Stomach smooth muscle (tissue), 2 donors: ENCODE measurements around the gene FBRSL1.

Experiments used
- H3K27ac ChIP-seq: one replicate; pipeline ENCODE4 v1.7.0; 2013; ENCODE audit warnings: mild to moderate bottlenecking, low read length, inconsistent platforms
- H3K27me3 ChIP-seq, 2 donors: one replicate each; pipeline ENCODE4 v1.7.0; 2013; ENCODE audit warnings: low read length in 2 of 2; ENCODE audit not compliant: insufficient read depth in 2 of 2, control insufficient read depth in 1 of 2
- H3K36me3 ChIP-seq, 2 donors: one replicate each; pipeline ENCODE4 v1.7.0; 2013; ENCODE audit warnings: low read length in 2 of 2; ENCODE audit not compliant: control insufficient read depth in 2 of 2, insufficient read depth in 2 of 2
- H3K4me1 ChIP-seq: one replicate; pipeline ENCODE4 v1.7.0; 2013; ENCODE audit warnings: low read length; ENCODE audit not compliant: control insufficient read depth, insufficient read depth
- H3K4me3 ChIP-seq, 2 donors: one replicate each; pipeline ENCODE4 v1.7.0; 2013; ENCODE audit warnings: low read length in 2 of 2
- H3K9ac ChIP-seq, 2 donors: one replicate each; pipeline ENCODE4 v1.7.0; 2013; ENCODE audit warnings: low read length in 2 of 2, mild to moderate bottlenecking in 1 of 2
- H3K9me3 ChIP-seq, 2 donors: one replicate each; pipeline ENCODE4 v1.7.0; 2013; ENCODE audit warnings: low read length in 2 of 2; ENCODE audit not compliant: control insufficient read depth in 2 of 2
- donor health status: healthy.
- donor health status: Pancreatic carcinoma.

The FBRSL1 gene

DNA sequence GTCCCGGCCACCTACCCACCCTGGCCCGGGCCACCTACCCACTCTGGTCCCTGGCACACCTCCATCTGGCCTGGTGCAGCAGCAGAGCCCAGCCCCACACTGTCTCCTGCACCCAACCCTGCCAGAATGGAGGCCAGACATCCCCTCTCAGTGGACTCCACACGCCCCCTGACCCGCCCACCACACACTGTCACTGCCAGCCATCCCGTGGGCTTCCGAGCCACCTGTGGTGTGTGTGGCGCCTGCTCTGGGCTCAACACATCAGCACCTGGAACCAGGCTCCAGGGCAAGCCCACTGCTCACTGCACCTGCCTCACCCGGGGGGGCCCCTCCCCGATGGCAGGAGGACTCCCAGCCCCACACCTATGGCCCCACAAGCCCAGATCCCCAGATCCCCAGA, 50.5 kb downstream of the FBRSL1 start:
- Histone ChIP-seq H3K27me3 (no peaks in the 10 kb centered on the region), H3K9me3 (no peaks in the 10 kb centered on the region), H3K27ac (no peak overlapping the region), H3K4me3 (no peak overlapping the region), H3K9ac (no peak overlapping the region), H3K4me1 (peaks cover 2% of the 10 kb centered on the region), H3K36me3 (peaks cover 2 to 3% of the 10 kb centered on the region in 2 donors)

DNA sequence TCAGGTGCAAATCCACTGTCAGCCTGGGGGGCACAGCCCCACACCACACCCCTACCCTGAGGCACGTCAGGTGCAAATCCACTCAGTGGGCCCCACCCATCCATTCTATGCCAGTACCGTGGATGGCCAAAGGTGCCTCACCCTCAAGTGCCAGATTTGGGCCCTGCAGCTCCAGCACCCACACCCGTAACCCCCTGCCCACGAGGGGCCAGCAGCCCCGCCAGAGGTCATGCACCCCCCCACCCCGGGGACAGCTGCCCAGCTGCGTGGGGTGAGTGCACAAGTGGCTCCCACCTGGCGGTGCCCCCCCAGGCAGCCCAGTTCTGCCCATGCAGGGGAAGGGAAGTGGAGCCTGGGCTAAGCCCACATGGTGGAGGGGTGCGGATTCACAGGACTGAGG, 51.2 kb downstream of the FBRSL1 start:
- no peaks in the 10 kb centered on the region for H3K27me3 ChIP-seq

DNA sequence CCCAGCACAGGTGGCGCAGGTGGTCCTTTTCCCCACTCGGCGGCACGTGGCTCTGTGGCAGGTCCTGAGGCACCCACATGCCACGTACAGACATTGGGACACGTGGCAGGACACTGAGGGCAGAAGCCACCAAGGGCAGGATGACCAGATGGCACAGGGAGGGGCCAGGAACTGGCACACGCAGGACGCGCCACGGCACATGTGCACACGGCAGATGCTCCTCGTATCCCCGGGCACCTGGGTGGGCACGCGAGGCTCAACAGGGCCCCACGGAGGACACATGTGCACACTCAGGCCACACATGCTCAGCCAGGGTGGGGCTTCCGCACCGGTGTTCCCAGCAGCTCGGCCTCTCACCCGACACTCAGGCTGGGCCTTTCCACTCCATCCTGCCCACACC, 52.0 kb downstream of the FBRSL1 start:
- Histone ChIP-seq H3K4me1 (peaks cover 2% of the 10 kb centered on the region), H3K27ac (no peak overlapping the region)

More for the DNA sequence above, 51.2 kb downstream of the FBRSL1 start:
- peaks cover 2% of the 10 kb centered on the region for H3K4me1 ChIP-seq
- H3K36me3 ChIP-seq = peaks cover 2 to 3% of the 10 kb centered on the region in 2 donors
- H3K9ac ChIP-seq = no peak overlapping the region
- no peak overlapping the region for H3K27ac ChIP-seq
- no peak overlapping the region for H3K4me3 ChIP-seq
- no peaks in the 10 kb centered on the region for H3K9me3 ChIP-seq

DNA sequence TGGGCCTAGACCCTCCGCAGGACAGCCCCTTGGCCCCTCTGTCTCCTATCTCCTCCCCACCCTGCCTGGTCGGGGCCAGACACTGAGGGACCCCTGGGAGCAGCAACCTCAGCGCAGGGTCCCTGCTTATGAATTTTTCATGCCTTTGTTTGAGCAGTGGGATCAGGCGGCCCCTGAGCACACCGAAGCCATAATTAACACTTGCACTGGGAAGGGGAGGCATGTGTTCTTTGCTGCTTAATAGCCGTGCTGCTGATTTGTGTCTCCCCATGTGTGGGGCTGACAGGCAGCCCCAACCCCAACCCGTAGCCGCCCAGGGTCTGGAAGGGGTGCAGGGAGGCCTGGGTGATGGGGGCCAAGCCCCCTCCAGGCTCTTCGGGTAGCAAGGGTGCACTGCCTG, 52.7 kb downstream of the FBRSL1 start:
- Histone ChIP-seq H3K27me3 (no peaks in the 10 kb centered on the region), H3K9me3 (no peaks in the 10 kb centered on the region), H3K36me3 (peaks cover 2 to 3% of the 10 kb centered on the region in 2 donors), H3K27ac (no peak overlapping the region), H3K4me3 (no peak overlapping the region), H3K4me1 (peaks cover 2% of the 10 kb centered on the region), H3K9ac (no peak overlapping the region)

More for the DNA sequence above, 52.0 kb downstream of the FBRSL1 start:
- Histone ChIP-seq H3K36me3 (peaks cover 2 to 3% of the 10 kb centered on the region in 2 donors), H3K9me3 (no peaks in the 10 kb centered on the region), H3K9ac (no peak overlapping the region), H3K4me3 (no peak overlapping the region), H3K27me3 (no peaks in the 10 kb centered on the region)

DNA sequence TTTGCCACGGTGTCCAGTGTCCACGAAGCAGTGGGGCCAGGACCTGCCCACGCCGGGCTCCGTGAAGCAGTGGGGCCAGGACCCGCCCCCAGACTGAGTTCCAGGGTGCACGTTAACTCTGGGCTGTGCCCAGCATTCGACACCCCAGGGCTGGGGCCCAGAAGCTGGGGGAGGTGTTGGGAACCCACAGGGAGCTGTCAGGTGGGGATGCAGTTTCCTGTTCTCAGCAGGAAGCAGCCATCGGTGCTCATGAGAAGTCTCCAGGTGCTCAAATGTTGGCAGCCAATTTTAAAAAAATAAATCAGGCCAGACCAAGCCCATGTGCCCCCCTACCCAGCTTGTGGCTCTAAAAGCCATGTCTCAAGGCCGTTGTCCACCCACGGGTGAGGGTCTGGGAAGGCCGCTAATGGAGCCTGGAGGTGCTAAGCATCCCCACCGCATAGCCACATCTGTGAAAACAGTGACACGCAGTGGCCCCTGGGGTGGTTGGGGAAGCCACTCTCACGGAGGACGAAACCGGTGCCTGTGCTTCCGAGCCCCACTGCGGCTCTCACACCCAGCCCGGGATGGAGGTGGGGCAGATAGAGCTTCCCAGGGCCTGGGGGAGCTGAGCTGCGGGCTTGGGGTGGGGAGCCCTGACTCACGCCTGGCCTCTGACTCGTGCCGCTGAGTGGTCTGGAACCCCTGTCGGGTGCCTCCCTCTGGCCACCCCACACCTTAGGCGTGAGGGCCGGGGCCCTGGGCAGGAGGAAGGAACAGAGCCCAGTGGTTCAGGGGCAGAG, 53.5 kb downstream of the FBRSL1 start:
- no peaks in the 10 kb centered on the region for H3K9me3 ChIP-seq
- H3K9ac ChIP-seq = no peak overlapping the region
- H3K4me1 ChIP-seq = peaks cover 1% of the 10 kb centered on the region
- no peak overlapping the region for H3K4me3 ChIP-seq
- H3K27me3 ChIP-seq = no peaks in the 10 kb centered on the region
- peaks cover 2 to 3% of the 10 kb centered on the region in 2 donors for H3K36me3 ChIP-seq
- no peak overlapping the region for H3K27ac ChIP-seq

GRCh38 chr12:132544080-132544397, 54.1 kb downstream of the FBRSL1 start:
- no peak overlapping the region for H3K9ac ChIP-seq
- no peaks in the 10 kb centered on the region for H3K4me1 ChIP-seq
- H3K27ac ChIP-seq = no peak overlapping the region
- no peaks in the 10 kb centered on the region for H3K9me3 ChIP-seq
- no peak overlapping the region for H3K4me3 ChIP-seq
- no peaks in the 10 kb centered on the region for H3K27me3 ChIP-seq
- H3K36me3 ChIP-seq = peaks cover 2 to 3% of the 10 kb centered on the region in 2 donors

DNA sequence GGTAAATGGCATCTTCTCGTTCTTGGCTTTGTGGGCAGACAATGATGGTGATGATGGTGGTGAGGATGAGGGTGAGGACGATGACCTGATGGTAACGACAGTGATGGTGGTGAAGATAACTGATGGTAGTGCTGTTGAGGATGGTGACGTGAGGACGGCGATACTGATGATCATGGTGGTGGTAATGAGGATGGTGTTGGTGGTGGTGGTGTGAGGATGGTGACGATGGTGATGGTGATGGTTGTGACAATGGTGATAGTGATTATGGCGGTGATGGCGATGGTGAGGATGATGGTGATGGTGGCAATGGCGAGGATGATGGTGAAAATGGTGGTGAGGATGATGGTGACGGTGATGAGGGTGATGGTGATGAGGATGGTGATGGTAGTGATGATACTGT, 54.5 kb downstream of the FBRSL1 start:
- Histone ChIP-seq H3K4me3 (no peak overlapping the region), H3K36me3 (peaks cover 2 to 3% of the 10 kb centered on the region in 2 donors)

DNA sequence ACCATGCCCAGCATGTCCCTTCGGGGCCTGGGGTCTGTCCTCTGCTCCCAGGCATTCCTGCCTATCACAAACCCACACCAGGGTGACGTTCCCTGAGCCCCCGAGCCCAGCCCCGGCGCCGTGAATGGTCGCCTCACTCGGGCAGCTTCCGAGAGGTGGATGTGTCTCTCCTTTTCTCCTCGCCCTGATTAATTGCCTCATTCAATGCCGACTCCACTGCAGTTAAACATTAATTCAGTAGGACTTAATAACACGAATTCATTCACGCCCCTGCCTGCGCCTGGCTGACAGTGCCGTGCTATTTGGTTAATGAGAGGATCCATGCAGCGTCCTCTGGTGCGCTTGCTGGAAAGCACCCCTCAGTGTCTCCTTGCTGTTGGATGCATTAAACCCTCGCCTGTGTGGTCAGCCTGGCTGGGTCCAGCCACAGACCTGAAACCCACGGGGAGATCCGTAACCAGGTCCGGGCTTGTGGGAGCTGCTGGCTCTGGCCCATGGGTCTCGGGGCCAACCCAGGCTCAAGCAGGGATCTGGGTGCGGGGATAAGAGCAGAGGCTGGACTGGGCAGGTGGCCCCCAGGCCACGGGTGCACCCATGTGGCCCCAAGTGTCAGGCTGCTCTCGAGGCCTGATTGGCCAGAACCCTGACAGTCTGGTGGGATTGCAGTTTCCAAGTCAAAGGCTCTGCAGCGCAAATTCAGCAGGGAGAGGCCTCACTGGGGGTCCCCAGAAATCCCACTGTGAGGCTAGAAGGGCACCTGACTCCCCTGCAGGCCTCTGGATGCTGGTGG, 55.4 kb downstream of the FBRSL1 start:
- Histone ChIP-seq H3K4me3 (no peak overlapping the region), H3K27ac (no peak overlapping the region), H3K9ac (no peak overlapping the region), H3K36me3 (peaks cover 2 to 3% of the 10 kb centered on the region in 2 donors), H3K9me3 (no peaks in the 10 kb centered on the region), H3K27me3 (no peaks in the 10 kb centered on the region), H3K4me1 (no peaks in the 10 kb centered on the region)

More for the DNA sequence above, 54.5 kb downstream of the FBRSL1 start:
- Histone ChIP-seq H3K27ac (no peak overlapping the region), H3K9me3 (no peaks in the 10 kb centered on the region), H3K4me1 (no peaks in the 10 kb centered on the region), H3K9ac (no peak overlapping the region), H3K27me3 (no peaks in the 10 kb centered on the region)

DNA sequence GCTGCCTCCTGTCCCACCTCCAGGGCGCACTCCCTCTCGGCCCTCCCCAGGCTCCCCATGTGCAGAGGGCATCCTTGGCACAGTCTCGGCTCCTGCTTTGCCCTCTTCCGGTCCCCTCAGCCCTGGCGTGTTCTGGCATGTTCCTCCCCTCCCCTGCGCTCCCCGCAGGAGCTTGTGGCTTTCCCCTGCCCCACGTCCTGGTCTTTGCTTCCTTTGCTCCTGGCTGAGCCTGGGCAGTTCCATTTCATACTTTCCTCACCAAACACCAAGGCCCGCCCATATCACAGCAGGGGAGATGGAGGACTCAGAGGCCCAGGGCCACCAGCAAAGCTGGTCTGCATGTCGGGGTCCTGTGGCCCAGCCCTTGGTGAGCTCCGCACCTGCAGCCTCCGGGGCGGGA, 56.0 kb downstream of the FBRSL1 start:
- peaks cover 2% of the 10 kb centered on the region for H3K4me1 ChIP-seq
- no peaks in the 10 kb centered on the region for H3K27me3 ChIP-seq
- no peaks in the 10 kb centered on the region for H3K9me3 ChIP-seq
- H3K4me3 ChIP-seq = no peak overlapping the region
- no peak overlapping the region for H3K9ac ChIP-seq
- H3K36me3 ChIP-seq = peaks cover 2 to 3% of the 10 kb centered on the region in 2 donors
- H3K27ac ChIP-seq = no peak overlapping the region

DNA sequence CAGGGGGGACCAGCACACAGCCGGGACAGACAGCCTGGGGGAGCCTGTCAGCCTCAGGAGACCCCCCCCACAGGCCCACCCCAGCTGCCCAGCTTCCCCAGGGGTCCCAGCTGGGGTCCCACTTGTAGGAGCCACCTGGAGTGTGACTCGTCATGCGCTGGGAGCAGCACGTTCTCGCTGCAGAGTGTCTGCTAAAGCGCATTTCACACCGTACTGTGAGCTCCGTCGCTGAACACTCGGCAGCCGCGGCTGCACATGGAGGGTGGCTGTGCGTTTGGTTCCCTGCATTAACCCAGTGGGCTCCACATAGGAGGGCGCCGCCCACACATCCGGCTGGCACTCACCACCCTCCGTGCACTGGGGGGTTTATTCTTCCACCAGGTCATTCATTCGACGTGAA, 56.7 kb downstream of the FBRSL1 start:
- H3K9me3 ChIP-seq = no peaks in the 10 kb centered on the region
- H3K36me3 ChIP-seq = peaks cover 2 to 3% of the 10 kb centered on the region in 2 donors
- H3K27me3 ChIP-seq = no peaks in the 10 kb centered on the region
- H3K9ac ChIP-seq = no peak overlapping the region
- no peak overlapping the region for H3K4me3 ChIP-seq
- H3K4me1 ChIP-seq = peaks cover 2% of the 10 kb centered on the region
- no peak overlapping the region for H3K27ac ChIP-seq
